GM21423 (cell line): ENCODE results near the gene KRTAP4-4.

Source experiments
- ATAC-seq: cut with Tn5 transposase; IDR thresholded peaks from one replicate; pipeline ENCODE4 v1.9.1; 2021; ENCODE audit warnings: mild to moderate bottlenecking, moderate library complexity; ENCODE audit not compliant: unreplicated experiment

Gene KRTAP4-4

DNA sequence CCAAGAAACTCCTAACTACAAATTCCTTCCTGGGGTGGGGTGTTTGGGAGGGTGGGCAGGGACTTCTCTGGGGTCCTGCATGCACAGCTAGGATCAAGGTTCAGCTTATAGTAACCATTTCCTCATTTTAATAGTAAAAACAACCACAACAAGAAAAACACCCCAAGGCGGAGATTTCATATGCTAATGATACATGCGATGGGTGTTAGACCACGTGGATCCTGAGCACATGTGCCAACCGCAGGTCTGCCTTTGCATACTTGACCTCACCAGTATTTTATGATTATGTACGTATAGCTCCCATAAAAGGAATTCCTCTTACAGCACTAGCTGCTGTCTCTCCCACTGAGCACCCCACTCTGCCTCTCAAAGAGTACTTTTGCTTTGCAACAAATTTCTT is 44.3 kb downstream of the KRTAP4-4 start:
- ATAC-seq, result no peak

DNA sequence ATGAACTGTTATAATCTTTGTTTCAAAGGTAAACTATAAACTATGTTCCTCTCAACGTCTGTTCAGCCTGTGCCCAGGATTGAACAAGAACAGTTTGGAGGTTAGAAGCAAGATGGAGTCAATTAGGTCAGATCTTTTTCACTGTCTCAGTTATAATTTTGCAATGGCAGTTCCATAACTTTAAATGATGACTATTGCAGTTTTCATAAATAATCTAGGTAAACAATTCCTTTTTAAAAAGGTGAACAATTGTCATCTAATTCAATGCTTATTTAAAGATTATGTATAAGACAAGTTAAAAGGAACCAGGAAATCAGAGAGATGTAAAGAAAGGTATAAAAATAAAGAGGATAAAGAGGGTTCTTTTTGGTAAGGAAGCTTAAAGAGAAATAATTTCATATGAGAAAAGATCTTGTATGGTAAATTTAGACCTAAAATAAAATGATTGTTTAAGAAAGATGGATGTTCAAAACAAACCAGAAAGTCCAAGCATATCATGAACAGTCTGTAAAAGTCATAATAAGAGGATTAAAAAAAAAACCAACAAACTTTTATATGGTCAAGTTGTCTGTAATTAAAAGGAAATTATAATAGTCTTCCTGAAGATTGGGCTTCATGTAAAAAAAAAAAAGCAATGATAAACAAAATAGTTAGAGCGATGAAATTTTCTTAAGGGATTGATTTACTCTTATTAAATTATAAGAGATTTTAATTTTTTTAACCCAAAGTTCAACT is 49.2 kb downstream of the KRTAP4-4 start:
- ATAC-seq, result no peak
